HG03039 (cell line): Measurements from ENCODE around the gene TANC1.

Experiments
- ATAC-seq: cut with Tn5 transposase; IDR thresholded peaks from one replicate; pipeline ENCODE4 v1.9.1; 2021; ENCODE audit warnings: mild to moderate bottlenecking, moderate library complexity; ENCODE audit not compliant: unreplicated experiment

TANC1 gene

DNA sequence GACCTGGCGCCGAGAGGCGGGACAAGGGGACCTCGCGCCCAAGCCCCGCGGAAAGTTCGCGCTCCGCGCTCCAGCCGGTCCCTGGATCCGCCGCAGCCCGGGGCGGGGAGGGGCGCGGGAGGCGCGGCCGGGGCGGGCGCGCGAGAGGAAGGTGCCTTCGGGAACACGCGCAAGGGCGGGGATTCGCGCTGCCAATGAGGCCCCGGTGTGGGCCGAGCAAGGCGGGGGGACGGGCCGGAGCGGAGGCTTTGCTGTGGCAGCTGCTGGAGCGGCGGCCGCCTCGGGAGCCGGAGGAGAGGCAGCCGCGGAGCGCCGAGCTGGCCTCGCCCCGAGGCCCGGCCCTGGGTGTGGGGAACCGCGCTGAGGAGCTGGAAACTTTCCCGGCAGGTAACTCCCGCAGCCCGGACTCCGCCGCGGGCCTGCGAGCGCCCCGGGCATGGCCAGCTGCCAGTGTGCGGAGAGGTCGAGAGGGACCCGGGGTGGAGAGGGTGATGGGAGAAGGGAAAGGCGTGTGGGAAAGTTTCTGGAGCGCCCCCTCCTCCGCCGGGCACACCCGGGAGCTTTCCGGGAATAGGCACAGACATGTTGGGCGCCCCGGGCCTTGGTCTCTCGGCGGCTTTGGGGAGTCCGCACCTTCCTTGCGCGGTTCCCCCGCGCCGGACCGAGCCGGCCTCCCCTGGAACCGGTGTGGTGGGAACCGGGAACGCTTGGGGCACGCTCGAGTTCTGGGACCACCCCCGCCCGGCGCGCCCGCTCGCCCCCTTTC, at the start of gene TANC1:
Gene TANC1 (plus strand): TSS at position 245 of the 766 bp plus-strand sequence. CDS start 97,271 bp downstream, outside the sequence.
- ATAC-seq, result peak; percentile 91

- ATAC-seq, result no peak
Observed at GRCh38 chr2:158921599-158922408, 46.6 kb upstream of the TANC1 start.

DNA sequence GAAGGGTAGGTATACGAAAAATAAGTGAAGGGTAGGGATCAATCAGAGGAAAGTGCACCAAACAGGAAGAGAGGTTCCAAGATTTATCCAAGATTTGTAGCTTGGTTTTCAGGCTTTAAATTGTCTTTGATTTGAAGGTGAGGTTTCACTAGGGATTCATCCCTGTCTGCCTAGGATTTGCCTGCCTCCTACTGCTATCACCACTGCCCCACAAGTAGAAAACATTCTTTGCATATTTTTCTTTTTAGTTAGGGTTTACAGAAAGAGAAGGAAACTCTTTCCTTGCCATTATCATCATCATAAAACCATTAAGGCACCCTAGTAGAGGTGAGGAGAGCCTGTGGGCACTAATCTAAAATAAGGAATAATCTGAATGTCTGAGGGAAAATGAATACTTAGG, 45.8 kb upstream of the TANC1 start:
- ATAC-seq, result no peak

- ATAC-seq, result no peak
Observed at GRCh38 chr2:158923180-158923594, 45.3 kb upstream of the TANC1 start.

GRCh38 chr2:158923641-158924040, 44.8 kb upstream of the TANC1 start:
- ATAC-seq, result no peak

DNA sequence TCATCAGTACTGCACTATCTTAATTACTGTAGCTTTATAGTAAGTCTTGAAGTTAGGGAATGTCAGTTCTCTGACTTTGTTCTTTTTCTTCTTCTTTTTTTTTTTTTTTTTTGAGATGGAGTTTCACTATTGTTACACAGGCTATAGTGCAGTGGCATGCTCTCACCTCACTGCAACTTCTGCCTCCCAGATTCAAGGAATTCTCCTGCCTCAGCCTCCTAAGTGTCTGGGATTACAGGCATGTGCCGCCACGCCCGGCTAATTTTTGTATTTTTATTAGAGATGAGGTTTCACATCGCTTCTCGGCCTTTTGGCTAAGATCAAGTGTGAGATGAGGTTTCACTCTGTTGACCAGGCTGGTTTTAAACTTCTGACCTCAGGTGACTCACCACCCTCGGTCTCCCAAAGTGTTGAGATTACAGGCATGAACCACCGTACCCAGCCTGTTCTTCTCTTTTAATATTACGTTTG, 41.9 kb upstream of the TANC1 start:
- no peak for ATAC-seq

- no peak for ATAC-seq
Observed at GRCh38 chr2:158928515-158928914, 39.9 kb upstream of the TANC1 start.

- no peak for ATAC-seq
Observed at GRCh38 chr2:158928965-158929364, 39.5 kb upstream of the TANC1 start.

DNA sequence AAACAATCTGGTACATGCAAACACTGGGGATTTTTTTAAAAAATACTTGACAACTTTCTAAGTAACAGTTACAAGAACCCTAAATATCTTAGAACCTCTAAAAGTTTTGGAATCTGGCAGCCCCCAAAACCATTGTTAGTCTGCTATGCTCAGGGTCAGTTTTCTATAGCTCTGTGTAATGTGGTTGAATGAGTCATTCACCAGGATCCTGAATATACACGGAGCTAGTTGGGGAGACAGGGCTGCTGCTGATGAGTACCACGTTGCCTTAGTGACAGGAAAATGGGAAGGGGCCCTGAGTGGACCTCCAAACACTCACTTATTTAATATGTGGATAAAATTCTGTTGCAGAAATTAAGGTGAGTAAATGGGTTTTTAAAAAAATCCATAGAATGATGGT, 36.9 kb upstream of the TANC1 start:
- no peak for ATAC-seq

DNA sequence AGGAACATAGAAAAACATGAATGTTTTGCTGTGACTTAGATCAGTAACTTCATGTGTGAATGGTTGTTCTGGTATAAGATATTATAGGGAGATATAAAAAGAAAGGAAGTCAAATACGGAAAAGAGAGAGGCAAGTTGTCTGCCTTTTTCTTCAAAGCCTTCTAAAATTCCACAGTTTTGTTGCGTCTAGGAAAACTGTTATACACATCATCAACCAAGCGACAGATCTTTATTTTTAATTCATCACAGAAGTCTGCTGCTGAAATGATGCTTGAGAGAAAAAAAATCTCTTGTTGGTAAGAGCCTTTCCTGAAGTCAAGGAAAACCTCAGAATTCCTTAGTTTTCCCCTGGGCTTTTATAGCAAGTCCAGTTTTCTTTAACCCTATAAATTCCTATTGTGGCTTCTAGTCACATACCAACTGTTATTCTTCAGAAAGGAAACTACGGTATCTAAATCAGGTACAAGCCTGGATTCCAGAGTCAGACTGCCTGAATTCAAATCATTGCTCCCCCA, 36.3 kb upstream of the TANC1 start:
- ATAC-seq, result no peak

DNA sequence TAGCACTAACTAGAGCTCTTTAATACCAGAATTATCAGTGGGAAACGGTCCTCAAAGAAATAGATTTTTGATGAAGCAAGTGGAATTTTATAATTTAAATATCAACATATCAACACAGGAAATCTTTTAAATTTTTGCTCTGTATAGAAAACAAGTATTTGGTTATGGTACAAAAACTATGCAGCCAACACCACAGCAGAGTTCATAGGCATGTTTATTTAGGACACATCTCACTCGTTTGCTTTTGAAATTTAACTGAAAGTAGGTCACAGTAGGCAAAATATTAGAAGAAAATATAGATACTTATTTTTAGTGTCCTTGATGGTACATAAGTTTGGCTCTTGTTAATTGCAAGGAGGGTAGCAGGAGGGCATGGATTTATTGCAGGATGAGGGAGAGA, 34.3 kb upstream of the TANC1 start:
- ATAC-seq, result no peak

- ATAC-seq, result no peak
Observed at GRCh38 chr2:158935617-158936016, 32.8 kb upstream of the TANC1 start.

- no peak for ATAC-seq
Observed at GRCh38 chr2:158936978-158937377, 31.5 kb upstream of the TANC1 start.

DNA sequence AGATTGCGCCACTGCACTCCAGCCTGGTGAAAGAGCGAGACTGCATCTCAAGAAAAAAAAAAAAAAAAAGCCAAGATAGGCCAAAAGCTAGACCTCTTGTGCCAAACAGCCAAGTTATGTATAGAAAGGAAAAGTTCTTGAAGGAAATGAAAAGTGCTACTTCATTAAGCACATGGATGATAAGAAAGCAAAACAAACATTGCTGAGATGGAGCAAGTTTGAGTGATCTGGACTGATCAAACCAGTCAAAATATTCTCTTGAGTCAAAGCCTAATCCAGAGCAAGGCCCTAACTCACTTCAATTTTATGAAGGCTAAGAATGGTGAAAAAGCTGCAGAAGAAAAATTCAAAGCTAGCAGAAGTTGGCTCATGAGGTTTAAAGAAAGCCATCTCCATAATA, 28.1 kb upstream of the TANC1 start:
- ATAC-seq, result no peak

- no peak for ATAC-seq
Observed at GRCh38 chr2:158943973-158944372, 24.5 kb upstream of the TANC1 start.

DNA sequence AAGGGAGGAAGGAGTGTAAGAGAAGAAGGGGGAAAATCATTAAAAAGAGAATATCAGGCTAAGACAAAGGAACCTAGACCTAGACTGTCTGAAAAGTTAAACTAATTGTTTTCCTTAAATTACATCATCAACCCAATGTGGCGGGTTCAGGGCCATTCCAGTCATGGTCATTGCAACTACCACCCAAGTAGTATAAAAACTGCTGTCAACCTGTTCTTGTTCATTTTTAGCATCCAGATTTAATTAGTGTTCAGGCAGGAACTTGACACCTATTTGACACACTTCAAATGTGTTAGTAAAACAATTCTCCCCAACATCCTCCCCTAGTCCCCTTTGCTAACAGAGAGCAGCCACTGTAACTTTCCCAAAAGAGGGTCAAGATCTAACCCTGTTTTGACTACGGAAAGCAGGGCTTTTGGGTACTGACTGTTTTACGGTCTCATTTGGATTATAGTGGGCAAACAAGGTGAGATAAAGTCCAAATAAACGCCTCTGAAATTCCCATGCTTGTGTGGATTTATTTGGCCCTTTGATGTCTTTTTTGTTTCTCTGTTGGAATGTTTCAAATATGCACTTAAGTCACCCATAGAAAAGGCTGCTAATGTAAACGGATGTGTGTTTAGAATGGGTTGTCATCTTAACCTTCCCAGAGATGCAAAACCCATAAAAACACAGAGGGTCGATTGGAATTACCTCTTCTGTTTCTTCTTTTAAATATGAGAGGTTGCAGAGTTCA, 19.3 kb upstream of the TANC1 start:
- ATAC-seq, result no peak

DNA sequence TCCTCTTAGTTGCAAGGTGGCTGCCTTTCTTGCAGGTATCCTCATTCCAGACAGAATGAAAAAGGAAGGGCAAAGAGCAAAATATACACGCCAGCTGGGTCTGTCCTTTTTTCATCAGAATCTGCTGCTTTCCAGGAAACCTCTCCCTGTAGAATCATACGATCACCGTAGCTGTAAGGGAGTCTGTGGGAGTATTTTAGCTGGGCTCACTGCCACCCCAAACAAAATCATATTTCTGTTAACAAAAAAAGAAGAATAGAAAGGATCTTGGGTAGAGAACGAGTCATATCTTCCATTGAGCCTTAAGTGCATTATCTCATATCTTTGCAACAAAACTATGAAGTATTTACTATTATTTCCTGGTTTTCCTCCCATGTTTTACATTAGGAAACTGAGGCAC, 15.0 kb upstream of the TANC1 start:
- ATAC-seq, result no peak

DNA sequence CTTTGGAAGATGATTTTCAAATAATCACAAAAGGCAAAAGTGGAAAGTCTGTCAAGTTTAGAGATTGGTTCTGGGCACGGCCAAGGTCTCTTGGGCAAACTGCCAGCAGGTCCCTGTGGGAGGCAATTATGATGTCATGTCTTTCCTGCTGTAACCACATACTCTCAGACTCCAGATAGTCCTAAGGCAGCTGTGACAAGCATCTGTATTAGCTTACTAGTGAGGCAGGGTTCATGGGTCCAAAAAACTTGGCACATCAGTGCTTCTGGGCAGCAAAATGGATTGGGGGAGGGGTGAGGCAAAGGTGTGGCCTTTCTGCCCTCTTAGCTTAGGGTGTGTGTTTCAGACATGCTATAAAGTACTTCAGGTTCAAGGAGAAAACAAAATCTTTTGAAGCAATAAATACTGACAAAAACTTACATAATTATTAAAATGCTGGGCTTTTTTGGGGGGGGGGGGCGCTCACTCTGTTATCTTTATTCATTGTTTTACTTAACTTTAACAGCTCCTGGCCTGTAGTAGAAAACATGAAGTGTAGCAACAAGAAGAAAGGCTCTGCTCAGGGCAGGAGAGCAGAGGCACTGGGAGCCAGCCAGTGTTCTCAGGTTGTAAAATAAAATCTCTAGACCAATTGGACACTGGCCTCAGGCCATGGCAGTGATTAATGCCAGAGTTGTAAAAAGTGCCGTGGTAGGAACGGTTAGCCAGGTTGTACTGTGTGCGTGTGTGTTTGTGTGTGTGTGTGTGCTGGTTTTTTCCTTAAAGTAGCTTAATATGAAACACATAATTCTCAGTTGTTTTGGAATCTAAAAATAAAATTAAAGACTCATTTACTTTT, 14.3 kb upstream of the TANC1 start:
- ATAC-seq, result peak; percentile 76

- no peak for ATAC-seq
Observed at GRCh38 chr2:158955842-158956365, 12.5 kb upstream of the TANC1 start.

- ATAC-seq, result no peak
Observed at GRCh38 chr2:158958365-158958764, 10.1 kb upstream of the TANC1 start.
